PC-9 (cell line): ENCODE data around the gene FARS2. TPM values are rescaled to one million over a fixed set of nuclear protein-coding genes. Genes with fewer than 3 reads are reported as not detected.

ENCODE experiments used
- BruUV-seq: library from RNA; stranded (reverse); fragments of 400-500 nt; replicated peaks from 2 replicates; lab custom pipeline; 2021; lab: Mats Ljungman, UMichigan
- CTCF ChIA-PET: fragments of 300-600 bp; sonication (Branson Sonifier 250); formaldehyde crosslinking; loops from one replicate; lab custom pipeline; 2022; ENCODE audit warnings: antibody characterized with exemption; lab: Charles Lee
- POLR2A ChIA-PET: fragments of 300-600 bp; sonication (Branson Sonifier 250); formaldehyde crosslinking; loops from one replicate; lab custom pipeline; 2022; ENCODE audit warnings: antibody characterized with exemption; ENCODE audit not compliant: unreplicated experiment; lab: Charles Lee
- DNase-seq, 2 experiments: peaks; one replicate each; pipeline versions ENCODE4 v3.0.0 to v3.0.0-alpha.2; 2015 to 2022; ENCODE audit warnings: mixed read lengths in 1 of 2
- H2AFZ ChIP-seq: fragments of 200-600 bp; sonication (generic); 2 replicates; pipeline ENCODE4 v1.8.1; 2017; ENCODE audit warnings: antibody characterized with exemption
- H3F3A ChIP-seq: fragments of 200-600 bp; sonication (generic); 2 replicates; pipeline ENCODE4 v1.8.1; 2017; ENCODE audit warnings: antibody characterized with exemption, mild to moderate bottlenecking, low read depth; ENCODE audit not compliant: insufficient read depth
- H3K27ac ChIP-seq: fragments of 200-600 bp; sonication (generic); 2 replicates; pipeline ENCODE4 v1.6.1; 2016; ENCODE audit warnings: mixed run types
- H3K27me3 ChIP-seq: fragments of 200-600 bp; sonication (generic); 2 replicates; pipeline ENCODE4 v1.6.1; 2016; ENCODE audit warnings: low read depth, mixed run types; ENCODE audit not compliant: insufficient read depth
- H3K36me3 ChIP-seq: fragments of 200-600 bp; sonication (generic); 2 replicates; pipeline ENCODE4 v1.6.1; 2016; ENCODE audit warnings: low read depth, mixed run types
- H3K4me1 ChIP-seq: fragments of 200-600 bp; sonication (generic); replicated peaks from 2 replicates; pipeline ENCODE4 v1.6.1; 2016; ENCODE audit warnings: mixed run types; ENCODE audit not compliant: insufficient read depth
- H3K4me2 ChIP-seq: fragments of 200-600 bp; sonication (generic); 2 replicates; pipeline ENCODE4 v1.6.1; 2017; ENCODE audit warnings: mixed run types
- H3K4me3 ChIP-seq: fragments of 200-600 bp; sonication (generic); 2 replicates; pipeline ENCODE4 v1.6.1; 2016; ENCODE audit warnings: mixed run types
- H3K79me2 ChIP-seq: fragments of 200-600 bp; sonication (generic); 2 replicates; pipeline ENCODE4 v1.6.1; 2017; ENCODE audit warnings: low read depth, mixed run types
- H3K9me2 ChIP-seq: fragments of 200-600 bp; sonication (generic); 2 replicates; pipeline ENCODE4 v1.8.1; 2017; ENCODE audit warnings: mild to moderate bottlenecking; ENCODE audit not compliant: insufficient read depth
- H3K9me3 ChIP-seq: fragments of 200-600 bp; sonication (generic); 2 replicates; pipeline ENCODE4 v1.8.1; 2016; ENCODE audit warnings: low read depth; ENCODE audit not compliant: insufficient read depth
- H4K20me1 ChIP-seq: fragments of 200-600 bp; sonication (generic); 2 replicates; pipeline ENCODE4 v1.8.1; 2017; ENCODE audit not compliant: insufficient read depth
- CTCF ChIP-seq: fragments of 200-600 bp; sonication (generic); conservative IDR thresholded peaks from 2 replicates; pipeline ENCODE4 v1.6.1; 2017; ENCODE audit warnings: mixed run types, antibody characterized with exemption, mild to moderate bottlenecking, moderate library complexity
- EZH2 ChIP-seq: fragments of 200-600 bp; sonication (generic); IDR thresholded peaks from 2 replicates; pipeline ENCODE4 v1.8.0; 2017; ENCODE audit warnings: antibody characterized with exemption, low read depth
- intact Hi-C: fragments of 100-400 bp; cut with micrococcal nuclease; formaldehyde crosslinking; loops from one replicate; pipeline ENCODE4 v1.10.0; 2022; ENCODE audit not compliant: unreplicated experiment
- total RNA-seq: library from RNA; stranded (reverse); gene quantifications from 2 replicates; pipeline ENCODE4 v1.2.3, GENCODE V29; 2021

Gene FARS2
- total RNA-seq, 1 experiment from 2014 or later: 26.7 TPM

GRCh38 chr6:5606546-5606945 is 345.2 kb downstream of the FARS2 start:
- Histone ChIP-seq H4K20me1 (no peaks in the 10 kb centered on the region), H3K4me1 (no peaks in the 10 kb centered on the region), H3K27ac (no peak overlapping the region), H3K27me3 (no peaks in the 10 kb centered on the region), H3F3A (no peaks in the 10 kb centered on the region), H3K4me3 (no peak overlapping the region), H3K79me2 (no peaks in the 10 kb centered on the region), H2AFZ (no peak overlapping the region), H3K36me3 (no peaks in the 10 kb centered on the region), H3K4me2 (no peak overlapping the region), H3K9me2 (no peaks in the 10 kb centered on the region), H3K9me3 (no peaks in the 10 kb centered on the region)
- no TSS peak for BruUV-seq
- no peak for DNase-seq
- ChIA-PET CTCF (interaction anchor here (0.6 kb wide), 1 partner anchor 101 kb away, joined by 5 read pairs; no protein-coding TSS in a partner anchor), POLR2A (no interaction called here)
- TF ChIP-seq EZH2 (no peak), CTCF (no peak)
- intact Hi-C loops: no loop called here

GRCh38 chr6:5610640-5611039 is 349.3 kb downstream of the FARS2 start:
- no peaks in the 10 kb centered on the region for H3K36me3 ChIP-seq
- no peaks in the 10 kb centered on the region for H3F3A ChIP-seq
- no peaks in the 10 kb centered on the region for H4K20me1 ChIP-seq
- intact Hi-C loops: no loop called here
- no peak overlapping the region for H3K4me3 ChIP-seq
- no peaks in the 10 kb centered on the region for H3K79me2 ChIP-seq
- no peak for DNase-seq
- H2AFZ ChIP-seq: no peak overlapping the region
- no TSS peak for BruUV-seq
- H3K27me3 ChIP-seq: no peaks in the 10 kb centered on the region
- H3K4me2 ChIP-seq: no peak overlapping the region
- ChIA-PET CTCF (no interaction called here), POLR2A (no interaction called here)
- H3K9me3 ChIP-seq: no peaks in the 10 kb centered on the region
- no peak overlapping the region for H3K27ac ChIP-seq
- no peaks in the 10 kb centered on the region for H3K9me2 ChIP-seq
- H3K4me1 ChIP-seq: no peaks in the 10 kb centered on the region
- TF ChIP-seq CTCF: no peak
- TF ChIP-seq EZH2: no peak

- POLR2A ChIA-PET: no interaction called here
- intact Hi-C loops: no loop called here
- BruUV-seq: no TSS peak
Observed at GRCh38 chr6:5617179-5617578, 355.9 kb downstream of the FARS2 start.

More at GRCh38 chr6:5617179-5617578, 355.9 kb downstream of the FARS2 start:
- Histone ChIP-seq H3K27ac (no peak overlapping the region), H3K9me3 (no peaks in the 10 kb centered on the region), H4K20me1 (no peaks in the 10 kb centered on the region), H3K4me1 (no peaks in the 10 kb centered on the region), H2AFZ (no peak overlapping the region), H3K27me3 (no peaks in the 10 kb centered on the region), H3K79me2 (no peaks in the 10 kb centered on the region), H3K36me3 (no peaks in the 10 kb centered on the region), H3K4me3 (no peak overlapping the region), H3K4me2 (no peak overlapping the region), H3F3A (no peaks in the 10 kb centered on the region), H3K9me2 (no peaks in the 10 kb centered on the region)
- no peak for DNase-seq
- CTCF ChIA-PET: no interaction called here
- TF ChIP-seq EZH2: no peak
- TF ChIP-seq CTCF: no peak
